OCI-LY3 (cell line): ENCODE results near the gene CEP112.

Source experiments
- CTCF ChIP-seq: fragments of 200-600, 300-600 bp; sonication (generic); IDR thresholded peaks from 2 replicates; pipeline ENCODE4 v1.5.1; 2014; ENCODE audit warnings: antibody characterized with exemption, low read length, low read depth
- EZH2phosphoT487 ChIP-seq: fragments of 200-600 bp; shearing (Covaris generic); IDR thresholded peaks from 2 replicates; pipeline ENCODE4 v1.6.1; 2018; ENCODE audit warnings: antibody characterized with exemption, mixed run types, low read depth

DNA sequence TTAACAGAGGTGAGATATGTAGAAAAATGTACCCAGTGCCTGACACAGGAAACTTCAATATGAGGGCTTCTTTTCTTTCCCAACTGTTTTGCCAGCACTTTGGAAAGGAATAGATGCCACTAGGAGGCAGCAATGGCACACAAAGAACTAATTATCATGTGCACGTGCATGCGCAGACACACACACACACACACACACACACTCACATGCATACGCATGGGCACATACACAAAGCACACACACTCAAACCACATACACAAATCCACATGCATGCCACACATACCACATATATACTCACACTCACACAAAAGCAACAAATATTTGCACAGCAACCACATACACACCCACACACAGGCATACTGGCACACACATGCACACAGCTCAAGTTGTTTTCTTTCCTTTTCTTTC is 8.8 kb upstream of the CEP112 start:
- TF ChIP-seq EZH2phosphoT487 (no peak), CTCF (peak; percentile 55)
